K562 (cell line): ENCODE measurements around the gene SERINC3. TPM values are rescaled to one million over a fixed set of nuclear protein-coding genes. Genes with fewer than 3 reads are reported as not detected.

Experiments
- ARHGAP35 ChIP-seq: fragments of 450-650 bp; IDR thresholded peaks from 2 replicates; pipeline ENCODE4 v1.6.1; 2018; ENCODE audit not compliant: partially characterized antibody
- ARID1B ChIP-seq: fragments of 450-650 bp; IDR thresholded peaks from 2 replicates; pipeline ENCODE4 v1.6.1; 2016; ENCODE audit warnings: antibody characterized with exemption, mild to moderate bottlenecking, inconsistent platforms
- ARNT ChIP-seq, 2 experiments: fragments of 450-650 bp; IDR thresholded peaks; 2 replicates each; pipeline ENCODE4 v1.6.1; 2016; ENCODE audit warnings: mild to moderate bottlenecking in 1 of 2
- DMBX1 ChIP-seq: fragments of 250-450 bp; sonication (Bioruptor Pico); IDR thresholded peaks from 2 replicates; pipeline ENCODE4 v1.8.0; 2022; ENCODE audit warnings: inconsistent platforms, mild to moderate bottlenecking, moderate library complexity, borderline replicate concordance
- ERF ChIP-seq: fragments of 450-650 bp; formaldehyde crosslinking; IDR thresholded peaks from 2 replicates; pipeline ENCODE4 v1.4.0; 2020; ENCODE audit warnings: mild to moderate bottlenecking, mixed read lengths
- FOXJ2 ChIP-seq: fragments of 200-800 bp; sonication (Bioruptor generic); IDR thresholded peaks from 2 replicates; pipeline ENCODE4 v1.6.1; 2016; ENCODE audit warnings: missing genetic modification characterization, missing compliant biosample characterization
- FOXP1 ChIP-seq: sonication (generic); formaldehyde crosslinking; IDR thresholded peaks from 2 replicates; pipeline ENCODE4 v1.8.0; 2022; ENCODE audit warnings: mild to moderate bottlenecking, missing genetic modification reagents
- KLF13 ChIP-seq: fragments of 450-650 bp; IDR thresholded peaks from 2 replicates; pipeline ENCODE4 v1.6.1; 2016; ENCODE audit warnings: missing genetic modification characterization, low read depth, mild to moderate bottlenecking, missing compliant biosample characterization, moderate library complexity, borderline replicate concordance
- MEIS2 ChIP-seq: fragments of 450-650 bp; IDR thresholded peaks from 2 replicates; pipeline ENCODE4 v1.6.1; 2014; ENCODE audit warnings: mild to moderate bottlenecking; ENCODE audit not compliant: partially characterized antibody
- MNT ChIP-seq, 2 experiments: fragments of 450-650 bp; conservative IDR thresholded peaks; 2 replicates each; pipeline ENCODE4 v1.6.1; 2017; ENCODE audit warnings: mild to moderate bottlenecking in 2 of 2, moderate library complexity in 2 of 2
- NKRF ChIP-seq: fragments of 450-650 bp; IDR thresholded peaks from 2 replicates; pipeline ENCODE4 v1.6.1; 2016; ENCODE audit warnings: borderline replicate concordance
- NRF1 ChIP-seq, 2 experiments: fragments of 450-650 bp; IDR thresholded peaks in 1 of 2; conservative IDR thresholded peaks in 1 of 2; 2 replicates each; pipeline ENCODE4 v1.6.1; 2014; ENCODE audit warnings: mild to moderate bottlenecking in 2 of 2
- TCF7L2 ChIP-seq: fragments of 150-350 bp; IDR thresholded peaks from 2 replicates; pipeline ENCODE4 v1.6.1; 2016; ENCODE audit warnings: low read depth, mild to moderate bottlenecking, low read length, moderate library complexity
- ZBTB9 ChIP-seq: fragments of 450-650 bp; formaldehyde crosslinking; IDR thresholded peaks from 2 replicates; pipeline ENCODE4 v1.4.0; 2020; ENCODE audit warnings: mild to moderate bottlenecking, moderate library complexity
- ZNF512 ChIP-seq: IDR thresholded peaks from 2 replicates; pipeline ENCODE4 v1.6.1; 2016; ENCODE audit warnings: missing genetic modification characterization, missing compliant biosample characterization
- polyA plus RNA-seq, 8 experiments: library from polyadenylated mRNA; depleted of rRNA in 4 of 8; stranded (reverse) in 5 of 8; unstranded in 3 of 8; fragments of >200 nt; fragmentation: Nextera tagmentation in 2 of 8; fragmentation: Illumina TruSeq in 1 of 8; extraction: Ambion mirVana in 2 of 8; extraction: Trizol in 1 of 8; gene quantifications; 2 replicates each; pipeline versions ENCODE4 v1.2.1 to v1.2.3, GENCODE V29; 2011 to 2014; ENCODE audit warnings: inconsistent platforms in 1 of 8, missing spikeins in 1 of 8
- total RNA-seq, 7 experiments: library from RNA; depleted of rRNA in 6 of 7; stranded (reverse); fragments of >200 nt in 6 of 7; fragmentation: Illumina TruSeq in 2 of 7; extraction: Trizol in 2 of 7; gene quantifications; 2 replicates each; pipeline versions ENCODE4 v1.2.1 to v1.2.3, GENCODE V29; 2011 to 2021; ENCODE audit warnings: low replicate concordance in 1 of 7
- TF ChIP-seq, protein P1 (sequence below): fragments of 250-450 bp; sonication (Bioruptor Pico); IDR thresholded peaks from 2 replicates; pipeline ENCODE4 v1.5.0; 2021; ENCODE audit warnings: mild to moderate bottlenecking, borderline replicate concordance

SERINC3 gene
- total and polyA plus RNA-seq, 9 of the 15 experiments (the other 6 are each of a cell fraction or from before 2014, with no cell fraction given), result 24.7 to 107 (median 48.8) TPM

DNA sequence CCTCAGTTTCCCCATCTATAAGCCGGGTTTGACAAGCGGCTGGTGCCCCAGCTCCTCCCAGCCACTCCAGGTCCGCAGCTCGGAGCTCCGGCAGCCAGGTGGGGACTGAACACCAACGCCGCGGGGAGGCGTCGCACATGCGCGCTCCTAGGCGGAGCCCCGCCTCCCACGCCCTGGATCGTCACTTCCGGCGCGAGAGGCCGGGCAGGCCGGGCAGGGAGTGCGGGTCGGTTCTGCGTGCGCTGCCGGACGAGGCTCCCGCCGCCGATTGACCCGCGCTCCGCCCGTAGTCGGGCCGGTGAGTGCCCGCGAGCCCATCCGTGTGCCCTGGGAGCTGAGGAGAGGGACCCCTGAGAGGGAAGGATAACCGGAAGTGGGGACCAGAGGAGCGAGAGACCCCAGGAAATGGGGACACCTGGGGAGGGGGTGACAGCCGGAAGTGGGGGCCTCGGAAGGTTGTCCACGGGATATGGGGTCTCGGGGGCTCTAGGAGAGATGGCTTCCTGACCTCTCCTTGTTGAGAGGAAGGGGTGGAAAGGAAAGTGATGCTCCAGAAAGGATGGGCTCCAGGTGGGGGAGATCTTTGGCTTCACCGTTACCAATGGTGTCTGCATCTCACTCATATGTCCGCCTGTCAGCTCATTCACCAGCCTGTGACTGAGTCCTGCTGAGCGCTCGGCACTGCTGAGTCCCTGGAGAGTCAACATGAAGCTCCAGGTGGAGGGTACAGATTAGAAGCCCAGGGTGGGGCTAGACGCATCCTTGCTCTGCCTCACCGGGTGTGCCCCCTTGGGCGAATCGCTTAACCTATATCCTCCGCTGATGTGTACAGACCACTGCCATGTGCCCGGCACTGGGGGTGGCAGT lies 45.9 kb downstream of the SERINC3 start, which contains the start of gene TTPAL (continued):
- TF ChIP-seq MEIS2, result peak; percentile 8
- TF ChIP-seq ARNT (IDR thresholded peaks at IDR 0.05), result no peak
- TF ChIP-seq FOXP1 (CRISPR knock-in tag), result no peak
- peak; percentile 43 to 82; a peak in 2 of 4 replicates for TF ChIP-seq MNT (conservative IDR thresholded peaks at IDR 0.05)
- no peak for TF ChIP-seq FOXJ2 (tag)
- peak; percentile 91 to 93 for TF ChIP-seq NRF1 (conservative IDR thresholded peaks at IDR 0.05 in 1 of 2, IDR thresholded peaks at IDR 0.05 in 1 of 2)
- TF ChIP-seq TCF7L2, result no peak
- TF ChIP-seq ARID1B, result peak; percentile 78
- TF ChIP-seq ERF (CRISPR knock-in tag), result peak; percentile 71; the same call in 1 of the 2 replicates
- no peak for TF ChIP-seq DMBX1 (CRISPR knock-in tag)
- no peak for TF ChIP-seq ZNF512 (tag)
- no peak for TF ChIP-seq ARHGAP35
- no peak for TF ChIP-seq KLF13 (tag)
- peak; percentile 81 for TF ChIP-seq ZBTB9
- TF ChIP-seq NKRF, result no peak; the same call in 1 of the 2 replicates
- TF ChIP-seq, protein P1, sequence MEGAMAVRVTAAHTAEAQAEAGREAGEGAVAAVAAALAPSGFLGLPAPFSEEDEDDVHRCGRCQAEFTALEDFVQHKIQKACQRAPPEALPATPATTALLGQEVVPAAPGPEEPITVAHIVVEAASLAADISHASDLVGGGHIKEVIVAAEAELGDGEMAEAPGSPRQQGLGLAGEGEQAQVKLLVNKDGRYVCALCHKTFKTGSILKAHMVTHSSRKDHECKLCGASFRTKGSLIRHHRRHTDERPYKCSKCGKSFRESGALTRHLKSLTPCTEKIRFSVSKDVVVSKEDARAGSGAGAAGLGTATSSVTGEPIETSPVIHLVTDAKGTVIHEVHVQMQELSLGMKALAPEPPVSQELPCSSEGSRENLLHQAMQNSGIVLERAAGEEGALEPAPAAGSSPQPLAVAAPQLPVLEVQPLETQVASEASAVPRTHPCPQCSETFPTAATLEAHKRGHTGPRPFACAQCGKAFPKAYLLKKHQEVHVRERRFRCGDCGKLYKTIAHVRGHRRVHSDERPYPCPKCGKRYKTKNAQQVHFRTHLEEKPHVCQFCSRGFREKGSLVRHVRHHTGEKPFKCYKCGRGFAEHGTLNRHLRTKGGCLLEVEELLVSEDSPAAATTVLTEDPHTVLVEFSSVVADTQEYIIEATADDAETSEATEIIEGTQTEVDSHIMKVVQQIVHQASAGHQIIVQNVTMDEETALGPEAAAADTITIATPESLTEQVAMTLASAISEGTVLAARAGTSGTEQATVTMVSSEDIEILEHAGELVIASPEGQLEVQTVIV, result no peak
